ENCODE results near the gene ENOX1. TPM values are rescaled to one million over a fixed set of nuclear protein-coding genes. Genes with fewer than 3 reads are reported as not detected.

Gene ENOX1
- total and polyA plus RNA-seq, 5 donors = 2.1 to 2.6 (median 2.2) TPM

DNA sequence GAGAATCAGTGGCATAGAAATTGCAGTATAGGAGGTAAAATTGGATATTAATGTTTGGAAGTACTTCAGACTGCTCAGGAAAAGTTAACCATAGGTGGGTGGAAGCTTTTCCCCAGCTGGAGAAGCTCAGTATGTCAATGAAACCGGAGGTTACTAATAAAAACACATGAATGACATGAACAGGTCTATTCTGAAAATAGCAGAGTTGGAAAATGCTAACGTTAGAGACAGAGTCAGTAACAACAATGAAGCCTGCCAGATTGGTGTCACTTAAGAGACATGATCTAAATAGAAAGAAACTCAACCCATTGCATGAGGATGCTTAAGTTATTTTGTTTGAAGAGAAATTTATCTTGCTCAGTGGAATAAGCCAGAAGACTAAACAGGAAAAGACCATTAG lies 398.9 kb downstream of the ENOX1 start:
- WGBS = 24% methylated on average over 2 of the region's 2 CpGs

DNA sequence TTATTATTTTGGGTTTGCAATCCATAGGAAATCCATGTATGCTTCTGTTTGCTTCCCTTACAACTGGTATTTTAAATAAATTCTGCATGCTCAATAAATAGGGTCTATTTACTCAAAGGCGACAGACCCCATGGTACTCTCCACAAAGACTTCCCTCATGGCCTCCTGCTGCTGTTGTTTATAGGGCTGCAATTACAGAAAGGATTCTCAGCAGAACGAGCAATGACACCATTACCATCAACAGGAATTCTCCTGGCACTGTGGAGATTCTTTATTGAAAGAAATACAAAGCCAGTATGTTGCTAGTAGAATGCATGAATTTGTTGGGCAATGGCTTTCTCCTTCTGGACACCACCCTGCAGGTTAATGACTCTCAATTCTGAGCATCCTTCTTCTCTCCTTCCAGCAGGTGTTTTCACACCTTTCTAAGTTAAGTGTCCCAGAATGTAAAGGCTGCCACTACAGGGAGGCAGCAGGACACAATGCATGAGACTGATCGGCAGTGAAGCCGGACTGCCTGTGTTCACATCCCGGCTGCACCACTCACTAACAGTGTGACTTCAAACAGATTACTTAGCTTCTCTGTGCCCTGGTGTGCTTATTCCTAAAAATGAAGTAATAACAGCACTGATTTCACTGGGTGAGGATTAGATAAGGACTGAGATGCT lies 403.1 kb downstream of the ENOX1 start:
- H3K4me3 ChIP-seq (ENCODE audit: low read length) = no peak overlapping the region
- H3K4me1 ChIP-seq (ENCODE audit: control insufficient read depth, insufficient read depth, low read length) = no peaks in the 10 kb centered on the region
- no peaks in the 10 kb centered on the region for H3K9me3 ChIP-seq (ENCODE audit: control insufficient read depth, low read length)
- H3K27ac ChIP-seq (ENCODE audit: low read length) = no peak overlapping the region
- intact Hi-C loops (cut with DNase I) = no loop called here
- no peak for DNase-seq
- H3K27me3 ChIP-seq (ENCODE audit: control insufficient read depth, insufficient read depth) = no peaks in the 10 kb centered on the region
- ATAC-seq = no peak
- WGBS = 84% methylated on average over 5 of the region's 5 CpGs

More for the DNA sequence above, 398.9 kb downstream of the ENOX1 start:
- Histone ChIP-seq H3K27me3 (ENCODE audit: control insufficient read depth, insufficient read depth) (no peaks in the 10 kb centered on the region), H3K4me3 (ENCODE audit: low read length) (no peak overlapping the region), H3K4me1 (ENCODE audit: control insufficient read depth, insufficient read depth, low read length) (no peaks in the 10 kb centered on the region), H3K9me3 (ENCODE audit: control insufficient read depth, low read length) (no peaks in the 10 kb centered on the region), H3K27ac (ENCODE audit: low read length) (no peak overlapping the region)
- ATAC-seq = no peak
- DNase-seq = no peak
- intact Hi-C loops (cut with DNase I) = no loop called here

DNA sequence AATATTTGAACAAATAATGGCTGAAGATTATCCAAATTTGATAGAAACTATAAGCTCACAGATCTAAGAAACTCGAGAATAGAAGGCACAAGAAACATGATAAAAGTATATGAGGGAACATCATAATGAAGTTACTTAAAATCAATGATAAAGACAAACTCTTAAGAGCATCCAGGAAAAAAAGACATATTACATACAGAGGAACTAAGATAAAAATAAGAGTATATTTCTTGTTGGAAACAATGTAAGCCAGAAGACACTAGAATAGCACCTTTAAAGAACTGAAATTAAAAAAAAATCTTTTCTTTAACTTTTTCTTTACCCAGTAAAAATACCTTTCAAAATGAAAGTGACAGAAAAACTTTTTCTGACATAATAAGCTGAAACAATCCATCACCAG lies 407.0 kb downstream of the ENOX1 start:
- no peak for DNase-seq
- WGBS = 88% methylated on average over 1 of the region's 1 CpG
- no peaks in the 10 kb centered on the region for H3K9me3 ChIP-seq (ENCODE audit: control insufficient read depth, low read length)
- no peaks in the 10 kb centered on the region for H3K4me1 ChIP-seq (ENCODE audit: control insufficient read depth, insufficient read depth, low read length)
- no peak for ATAC-seq
- no peak overlapping the region for H3K4me3 ChIP-seq (ENCODE audit: low read length)
- intact Hi-C loops (cut with DNase I) = no loop called here
- H3K27ac ChIP-seq (ENCODE audit: low read length) = no peak overlapping the region
- no peaks in the 10 kb centered on the region for H3K27me3 ChIP-seq (ENCODE audit: control insufficient read depth, insufficient read depth)

DNA sequence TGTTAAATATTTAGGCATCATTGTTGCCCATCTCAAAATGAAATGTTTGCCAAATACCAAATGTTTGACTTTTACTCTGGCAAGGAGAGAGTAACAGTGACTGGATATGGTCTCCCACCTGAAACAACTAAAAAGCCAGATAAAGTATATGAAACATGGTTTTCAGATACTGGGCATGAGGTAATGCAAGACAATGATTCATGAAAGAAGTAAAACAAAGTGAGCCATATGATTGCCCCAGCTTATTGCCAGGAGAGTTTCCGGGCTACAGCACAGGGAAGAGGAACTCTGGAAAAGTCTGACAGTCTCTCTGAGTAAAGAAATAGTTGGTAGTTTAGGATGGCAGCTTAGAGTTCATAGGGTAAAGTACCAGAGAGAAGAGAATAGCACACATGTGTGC lies 408.8 kb downstream of the ENOX1 start:
- 76% methylated on average over 1 of the region's 1 CpG for WGBS
- no peaks in the 10 kb centered on the region for H3K4me1 ChIP-seq (ENCODE audit: control insufficient read depth, insufficient read depth, low read length)

DNA sequence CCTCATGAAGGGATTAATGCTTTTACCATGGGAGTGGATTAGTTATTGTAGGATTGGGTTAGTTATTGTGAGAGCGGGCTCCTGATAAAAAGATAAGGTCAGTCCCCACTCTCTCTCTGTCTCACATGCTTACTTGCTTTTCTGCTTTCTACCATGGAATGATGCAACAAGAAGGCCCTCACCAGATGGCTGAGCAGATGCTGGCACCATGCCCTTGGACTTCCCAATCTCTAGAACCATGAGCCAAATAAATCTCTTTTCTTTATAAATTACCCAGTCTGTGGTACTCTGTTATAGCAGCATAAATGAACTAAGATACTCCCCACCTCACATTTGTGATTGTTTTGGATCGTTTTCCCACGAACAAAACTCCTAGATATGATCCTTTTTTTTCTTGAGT lies 409.6 kb downstream of the ENOX1 start:
- Histone ChIP-seq H3K4me1 (ENCODE audit: control insufficient read depth, insufficient read depth, low read length) (no peaks in the 10 kb centered on the region), H3K9me3 (ENCODE audit: control insufficient read depth, low read length) (no peaks in the 10 kb centered on the region), H3K27me3 (ENCODE audit: control insufficient read depth, insufficient read depth) (no peaks in the 10 kb centered on the region), H3K4me3 (ENCODE audit: low read length) (no peak overlapping the region), H3K27ac (ENCODE audit: low read length) (no peak overlapping the region)
- peak; percentile 49 to 60 for ATAC-seq
- intact Hi-C loops (cut with DNase I) = no loop called here
- WGBS = 83% methylated on average over 3 of the region's 3 CpGs
- peak; percentile 50 to 78 (median 66) for DNase-seq

More for the DNA sequence above, 408.8 kb downstream of the ENOX1 start:
- Histone ChIP-seq H3K9me3 (ENCODE audit: control insufficient read depth, low read length) (no peaks in the 10 kb centered on the region), H3K4me3 (ENCODE audit: low read length) (no peak overlapping the region), H3K27ac (ENCODE audit: low read length) (no peak overlapping the region), H3K27me3 (ENCODE audit: control insufficient read depth, insufficient read depth) (no peaks in the 10 kb centered on the region)
- intact Hi-C loops (cut with DNase I) = no loop called here
- DNase-seq (no peak), ATAC-seq (peak; percentile 71 to 84)

DNA sequence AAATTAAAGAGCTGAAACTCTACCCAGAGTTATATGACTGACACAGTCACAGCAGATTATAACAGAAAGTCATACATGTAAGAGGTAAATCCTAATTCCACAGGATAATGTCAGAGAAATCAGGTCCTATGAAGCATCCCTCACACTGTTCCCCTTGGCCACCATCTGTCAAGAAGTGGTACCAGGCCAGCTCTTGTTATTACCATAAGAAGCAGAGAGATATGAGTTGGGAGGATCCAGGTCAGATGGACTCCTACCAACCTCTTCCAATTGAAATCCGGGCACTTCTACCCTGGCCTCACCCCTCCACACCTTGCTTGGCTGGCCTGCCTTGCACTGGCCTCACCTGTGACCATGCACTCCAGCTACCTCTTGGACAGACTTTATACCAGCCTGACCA lies 410.2 kb downstream of the ENOX1 start:
- ATAC-seq (no peak), DNase-seq (no peak)
- H3K9me3 ChIP-seq (ENCODE audit: control insufficient read depth, low read length) = no peaks in the 10 kb centered on the region
- no peak overlapping the region for H3K4me3 ChIP-seq (ENCODE audit: low read length)
- H3K4me1 ChIP-seq (ENCODE audit: control insufficient read depth, insufficient read depth, low read length) = no peaks in the 10 kb centered on the region
- H3K27me3 ChIP-seq (ENCODE audit: control insufficient read depth, insufficient read depth) = no peaks in the 10 kb centered on the region
- WGBS = 90% methylated on average over 1 of the region's 1 CpG
- intact Hi-C loops (cut with DNase I) = no loop called here
- H3K27ac ChIP-seq (ENCODE audit: low read length) = no peak overlapping the region

DNA sequence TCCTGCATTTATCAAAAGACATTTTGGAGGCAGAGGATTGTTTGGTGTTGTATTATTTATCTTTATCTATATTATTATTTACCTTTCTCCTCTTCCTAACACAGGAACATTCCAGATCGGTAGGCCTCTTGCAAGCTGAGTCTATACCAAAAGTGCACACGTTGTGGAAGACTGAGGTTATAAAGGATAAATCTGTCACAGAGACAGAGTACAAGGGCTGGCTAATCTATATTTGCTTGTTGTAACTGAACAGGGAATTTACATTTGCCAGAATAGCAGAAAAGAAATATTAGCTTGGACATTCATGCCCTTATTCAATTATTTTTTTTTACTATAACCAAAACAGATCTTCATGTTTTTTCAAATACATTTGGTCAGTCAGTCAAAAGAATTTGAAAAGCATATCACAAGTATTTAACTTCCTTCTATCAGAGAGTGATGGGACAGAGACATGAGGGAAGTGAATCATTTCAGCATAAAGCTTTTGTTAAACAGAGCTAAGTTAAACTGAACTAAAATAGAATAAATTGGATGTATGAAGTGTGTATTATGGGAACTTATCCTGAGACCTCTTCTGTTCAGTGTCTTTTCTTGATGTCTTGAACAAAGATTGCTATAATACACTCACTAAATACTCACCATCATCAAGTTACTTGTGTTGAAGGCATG lies 410.8 kb downstream of the ENOX1 start:
- no peaks in the 10 kb centered on the region for H3K27me3 ChIP-seq (ENCODE audit: control insufficient read depth, insufficient read depth)
- H3K9me3 ChIP-seq (ENCODE audit: control insufficient read depth, low read length) = no peaks in the 10 kb centered on the region
- no peaks in the 10 kb centered on the region for H3K4me1 ChIP-seq (ENCODE audit: control insufficient read depth, insufficient read depth, low read length)
- H3K4me3 ChIP-seq (ENCODE audit: low read length) = no peak overlapping the region
- intact Hi-C loops (cut with DNase I) = no loop called here
- 65% methylated on average over 2 of the region's 2 CpGs for WGBS
- no peak for ATAC-seq
- H3K27ac ChIP-seq (ENCODE audit: low read length) = no peak overlapping the region
- no peak for DNase-seq

DNA sequence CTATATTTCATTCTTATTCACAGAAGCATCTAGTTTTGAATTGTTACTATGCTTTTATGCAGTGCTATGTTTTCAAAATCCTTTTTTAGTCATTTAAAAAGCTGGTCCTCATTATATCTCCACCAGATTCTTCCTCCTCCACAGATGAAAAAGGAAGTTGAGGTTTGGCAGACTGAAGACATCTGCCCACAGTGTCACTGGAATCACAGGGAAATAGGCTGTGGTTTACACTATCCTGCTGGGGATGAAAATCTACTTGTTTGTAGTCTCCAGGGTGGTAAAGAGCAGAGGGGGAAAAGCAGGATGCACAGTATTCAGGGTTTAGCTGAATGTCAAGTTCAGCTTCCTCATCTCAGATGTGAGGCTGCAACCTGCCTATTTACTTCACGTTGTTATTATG lies 412.2 kb downstream of the ENOX1 start:
- Histone ChIP-seq H3K27ac (ENCODE audit: low read length) (no peak overlapping the region), H3K4me1 (ENCODE audit: control insufficient read depth, insufficient read depth, low read length) (no peaks in the 10 kb centered on the region), H3K27me3 (ENCODE audit: control insufficient read depth, insufficient read depth) (no peaks in the 10 kb centered on the region), H3K4me3 (ENCODE audit: low read length) (no peak overlapping the region), H3K9me3 (ENCODE audit: control insufficient read depth, low read length) (no peaks in the 10 kb centered on the region)
- ATAC-seq (no peak), DNase-seq (no peak)
- intact Hi-C loops (cut with DNase I) = no loop called here
- 63% methylated on average over 1 of the region's 1 CpG for WGBS

DNA sequence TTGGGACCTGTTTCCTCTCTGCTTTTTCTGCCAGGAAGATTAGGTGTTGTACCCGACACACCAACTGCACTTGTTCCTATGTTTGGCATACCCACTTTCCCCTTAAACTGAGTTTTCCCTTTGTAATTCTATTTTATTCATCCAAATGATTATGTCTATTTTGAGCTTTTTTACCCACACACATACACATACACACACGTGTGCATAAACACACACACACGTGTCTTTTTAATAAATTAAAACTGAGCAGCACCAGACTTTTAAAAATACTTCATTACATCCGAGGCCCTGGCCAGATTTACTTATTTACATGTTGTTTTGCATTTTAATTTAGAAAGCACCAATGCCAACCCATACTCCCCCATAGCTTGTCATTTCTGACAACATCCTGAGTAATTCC lies 413.4 kb downstream of the ENOX1 start:
- no peak overlapping the region for H3K27ac ChIP-seq (ENCODE audit: low read length)
- peaks cover 1% of the 10 kb centered on the region for H3K4me1 ChIP-seq (ENCODE audit: control insufficient read depth, insufficient read depth, low read length)
- no peaks in the 10 kb centered on the region for H3K9me3 ChIP-seq (ENCODE audit: control insufficient read depth, low read length)
- no peaks in the 10 kb centered on the region for H3K27me3 ChIP-seq (ENCODE audit: control insufficient read depth, insufficient read depth)
- ATAC-seq (no peak), DNase-seq (no peak)
- WGBS = 47% methylated on average over 4 of the region's 4 CpGs
- intact Hi-C loops (cut with DNase I) = no loop called here
- no peak overlapping the region for H3K4me3 ChIP-seq (ENCODE audit: low read length)

DNA sequence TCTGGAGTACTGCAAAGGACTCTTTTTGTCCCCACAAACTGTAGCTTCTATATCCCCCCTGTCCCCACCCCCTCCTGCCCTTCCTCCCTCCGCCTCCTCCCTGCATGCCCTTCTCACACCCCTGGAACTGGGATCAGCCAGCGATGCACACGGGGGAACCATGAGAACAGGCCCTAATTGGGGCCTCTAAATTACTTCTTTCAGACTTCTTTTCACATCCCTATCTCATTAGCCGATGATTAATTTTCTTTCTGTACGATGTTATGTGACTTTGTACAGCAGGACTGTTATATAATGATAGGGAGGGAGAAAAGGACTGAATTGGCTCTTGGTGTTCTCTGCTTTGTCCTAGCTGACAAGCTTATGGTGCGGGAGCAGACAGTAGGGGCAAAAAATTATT lies 415.9 kb downstream of the ENOX1 start:
- no peak overlapping the region for H3K27ac ChIP-seq (ENCODE audit: low read length)
- intact Hi-C loops (cut with DNase I) = no loop called here
- WGBS = 81% methylated on average over 6 of the region's 6 CpGs
- ATAC-seq (no peak), DNase-seq (no peak)
- no peak overlapping the region for H3K4me3 ChIP-seq (ENCODE audit: low read length)
- H3K4me1 ChIP-seq (ENCODE audit: control insufficient read depth, insufficient read depth, low read length) = peaks cover 3% of the 10 kb centered on the region
- H3K9me3 ChIP-seq (ENCODE audit: control insufficient read depth, low read length) = no peaks in the 10 kb centered on the region
- H3K27me3 ChIP-seq (ENCODE audit: control insufficient read depth, insufficient read depth) = no peaks in the 10 kb centered on the region

DNA sequence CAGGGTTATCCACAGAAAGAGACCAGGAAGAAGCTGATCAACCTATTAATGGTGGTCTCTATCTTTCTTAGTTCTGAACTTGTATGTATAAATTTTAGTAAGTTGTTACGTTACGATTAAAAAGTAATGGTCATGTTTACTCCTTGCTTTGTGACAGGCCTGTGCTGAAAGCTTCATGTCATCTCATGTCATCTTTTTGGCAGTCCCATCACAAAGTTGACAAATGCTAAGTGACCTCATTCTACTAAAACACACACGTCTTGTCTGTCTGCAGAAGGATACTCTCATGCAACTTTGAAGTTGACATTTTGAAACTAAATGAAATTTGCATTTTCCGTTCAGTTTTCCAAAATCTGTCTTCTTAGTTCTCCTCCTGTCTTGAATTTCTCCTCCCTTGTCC lies 417.5 kb downstream of the ENOX1 start:
- intact Hi-C loops (cut with DNase I) = no loop called here
- no peak for ATAC-seq

More for the DNA sequence above, 417.5 kb downstream of the ENOX1 start:
- H3K4me3 ChIP-seq (ENCODE audit: low read length) = no peak overlapping the region
- 69% methylated on average over 4 of the region's 4 CpGs for WGBS
- no peaks in the 10 kb centered on the region for H3K9me3 ChIP-seq (ENCODE audit: control insufficient read depth, low read length)
- no peaks in the 10 kb centered on the region for H3K27me3 ChIP-seq (ENCODE audit: control insufficient read depth, insufficient read depth)
- H3K27ac ChIP-seq (ENCODE audit: low read length) = no peak overlapping the region
- H3K4me1 ChIP-seq (ENCODE audit: control insufficient read depth, insufficient read depth, low read length) = peaks cover 3% of the 10 kb centered on the region
- DNase-seq = no peak

Measured in right cardiac atrium (tissue), 5 donors.